ENCODE results near the gene FRAS1.
"Not testable (repeated sequence)": the region's sequence is repeated elsewhere in the genome, so short reads cannot be mapped to it uniquely, and the experiment has no call there.

DNA sequence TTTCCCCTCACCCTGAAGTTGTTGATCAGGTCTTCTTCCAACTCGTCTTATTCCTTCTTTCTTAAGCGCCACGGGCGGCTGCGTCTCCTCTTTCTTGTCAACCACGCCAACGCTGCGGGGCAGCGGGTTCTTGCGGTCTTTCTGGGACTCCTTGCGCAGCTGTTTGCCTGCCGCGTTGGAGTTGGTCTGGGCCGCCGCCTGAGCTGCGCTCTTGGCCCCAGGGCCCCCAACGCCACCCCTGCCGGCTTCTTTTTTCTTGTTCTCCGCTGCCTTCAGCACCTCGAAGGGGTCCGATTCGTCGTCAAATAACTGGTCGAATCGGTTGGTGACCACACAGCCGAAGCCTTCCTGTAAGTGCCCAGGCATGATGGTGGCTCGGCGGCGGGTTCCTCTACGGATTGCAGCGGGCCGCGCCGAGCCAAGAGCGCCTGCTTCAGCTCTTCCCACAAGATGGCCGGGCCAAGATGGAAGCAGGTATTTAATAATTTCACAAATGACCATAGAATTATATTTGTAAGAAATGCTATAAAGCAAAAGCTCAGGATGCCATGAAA, 124.6 kb downstream of the FRAS1 start:
- TF ChIP-seq, protein P1, sequence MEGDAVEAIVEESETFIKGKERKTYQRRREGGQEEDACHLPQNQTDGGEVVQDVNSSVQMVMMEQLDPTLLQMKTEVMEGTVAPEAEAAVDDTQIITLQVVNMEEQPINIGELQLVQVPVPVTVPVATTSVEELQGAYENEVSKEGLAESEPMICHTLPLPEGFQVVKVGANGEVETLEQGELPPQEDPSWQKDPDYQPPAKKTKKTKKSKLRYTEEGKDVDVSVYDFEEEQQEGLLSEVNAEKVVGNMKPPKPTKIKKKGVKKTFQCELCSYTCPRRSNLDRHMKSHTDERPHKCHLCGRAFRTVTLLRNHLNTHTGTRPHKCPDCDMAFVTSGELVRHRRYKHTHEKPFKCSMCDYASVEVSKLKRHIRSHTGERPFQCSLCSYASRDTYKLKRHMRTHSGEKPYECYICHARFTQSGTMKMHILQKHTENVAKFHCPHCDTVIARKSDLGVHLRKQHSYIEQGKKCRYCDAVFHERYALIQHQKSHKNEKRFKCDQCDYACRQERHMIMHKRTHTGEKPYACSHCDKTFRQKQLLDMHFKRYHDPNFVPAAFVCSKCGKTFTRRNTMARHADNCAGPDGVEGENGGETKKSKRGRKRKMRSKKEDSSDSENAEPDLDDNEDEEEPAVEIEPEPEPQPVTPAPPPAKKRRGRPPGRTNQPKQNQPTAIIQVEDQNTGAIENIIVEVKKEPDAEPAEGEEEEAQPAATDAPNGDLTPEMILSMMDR (IDR thresholded peaks at IDR 0.05): not testable (repeated sequence)
- not testable (repeated sequence) for TF ChIP-seq POLR2A (IDR thresholded peaks at IDR 0.05)

Data from heart left ventricle (tissue), 13 donors.